Ovary (tissue), 3 donors: Measurements from ENCODE around the gene CHCHD6.

Experiments
- EP300 ChIP-seq: sonication (generic); formaldehyde crosslinking; IDR thresholded peaks from one replicate; pipeline ENCODE4 v1.6.1; 2017; ENCODE audit warnings: antibody characterized with exemption
- POLR2A ChIP-seq: fragments of 450-650 bp; IDR thresholded peaks from one replicate; pipeline ENCODE4 v1.6.1; 2017; ENCODE audit warnings: antibody characterized with exemption, mild to moderate bottlenecking, moderate library complexity
- TF ChIP-seq, protein P1 (sequence below), 3 donors: fragments of 450-650 bp in 2 of 3; fragments of 200-600 bp in 1 of 3; IDR thresholded peaks; one replicate each; pipeline versions ENCODE4 v1.5.1 to v1.8.0; 2016 to 2022; ENCODE audit warnings: antibody characterized with exemption in 3 of 3, mild to moderate bottlenecking in 1 of 3
- donor health status: DM: no; HTN: no; CAD: no.

GRCh38 chr3:126672340-126672739 lies 31.7 kb upstream of the CHCHD6 start:
- TF ChIP-seq, protein P1, sequence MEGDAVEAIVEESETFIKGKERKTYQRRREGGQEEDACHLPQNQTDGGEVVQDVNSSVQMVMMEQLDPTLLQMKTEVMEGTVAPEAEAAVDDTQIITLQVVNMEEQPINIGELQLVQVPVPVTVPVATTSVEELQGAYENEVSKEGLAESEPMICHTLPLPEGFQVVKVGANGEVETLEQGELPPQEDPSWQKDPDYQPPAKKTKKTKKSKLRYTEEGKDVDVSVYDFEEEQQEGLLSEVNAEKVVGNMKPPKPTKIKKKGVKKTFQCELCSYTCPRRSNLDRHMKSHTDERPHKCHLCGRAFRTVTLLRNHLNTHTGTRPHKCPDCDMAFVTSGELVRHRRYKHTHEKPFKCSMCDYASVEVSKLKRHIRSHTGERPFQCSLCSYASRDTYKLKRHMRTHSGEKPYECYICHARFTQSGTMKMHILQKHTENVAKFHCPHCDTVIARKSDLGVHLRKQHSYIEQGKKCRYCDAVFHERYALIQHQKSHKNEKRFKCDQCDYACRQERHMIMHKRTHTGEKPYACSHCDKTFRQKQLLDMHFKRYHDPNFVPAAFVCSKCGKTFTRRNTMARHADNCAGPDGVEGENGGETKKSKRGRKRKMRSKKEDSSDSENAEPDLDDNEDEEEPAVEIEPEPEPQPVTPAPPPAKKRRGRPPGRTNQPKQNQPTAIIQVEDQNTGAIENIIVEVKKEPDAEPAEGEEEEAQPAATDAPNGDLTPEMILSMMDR (IDR thresholded peaks at IDR 0.05), result no peak
- TF ChIP-seq EP300, result no peak
- no peak for TF ChIP-seq POLR2A
